Heart left ventricle (tissue), 16 donors: ENCODE measurements around the gene NEMF. TPM values are rescaled to one million over a fixed set of nuclear protein-coding genes. Genes with fewer than 3 reads are reported as not detected.

Experiments
- ATAC-seq, 4 donors: fragments of 200-7000 bp; cut with Tn5 transposase; one replicate each; pipeline ENCODE4 v1.9.1; 2020 to 2022; ENCODE audit warnings: moderate library complexity in 4 of 4, mild to moderate bottlenecking in 3 of 4, moderate number of reproducible peaks in 1 of 4
- DNase-seq, 5 donors: peaks; one replicate each; pipeline ENCODE4 v3.0.0-alpha.2; 2020
- H3K27ac ChIP-seq, 12 donors: fragments of 200-600 bp; sonication (generic) in 4 of 12; one replicate each; pipeline versions ENCODE4 v1.5.0 to v1.8.0; 2016 to 2022; ENCODE audit warnings: mild to moderate bottlenecking in 2 of 12
- H3K27me3 ChIP-seq, 9 donors: fragments of 200-600 bp; sonication (generic) in 2 of 9; one replicate each; pipeline versions ENCODE4 v1.5.1 to v1.8.0; 2016 to 2022; ENCODE audit warnings: mild to moderate bottlenecking in 3 of 9
- H3K36me3 ChIP-seq, 9 donors: fragments of 200-600 bp; sonication (generic) in 2 of 9; one replicate each; pipeline versions ENCODE4 v1.5.0 to v1.8.0; 2018 to 2022; ENCODE audit warnings: mild to moderate bottlenecking in 2 of 9
- H3K4me1 ChIP-seq, 12 donors: fragments of 200-600 bp; sonication (generic) in 4 of 12; one replicate each; pipeline versions ENCODE4 v1.5.0 to v1.8.0; 2016 to 2022; ENCODE audit warnings: mild to moderate bottlenecking in 3 of 12
- H3K4me3 ChIP-seq, 12 donors: fragments of 200-600 bp; sonication (generic) in 4 of 12; one replicate each; pipeline versions ENCODE4 v1.5.0 to v1.8.0; 2017 to 2022; ENCODE audit warnings: mild to moderate bottlenecking in 9 of 12, moderate library complexity in 4 of 12
- H3K9me3 ChIP-seq, 12 donors: fragments of 200-600 bp; sonication (generic) in 4 of 12; one replicate each; pipeline versions ENCODE4 v1.5.0 to v1.8.0; 2016 to 2022; ENCODE audit warnings: mild to moderate bottlenecking in 1 of 12
- POLR2A ChIP-seq, 2 donors: fragments of 450-650 bp; IDR thresholded peaks; one replicate each; pipeline ENCODE4 v1.6.1; 2017; ENCODE audit warnings: antibody characterized with exemption in 2 of 2, mild to moderate bottlenecking in 2 of 2, moderate library complexity in 2 of 2
- WGBS, 4 donors: extraction: QIAGEN DNeasy Blood & Tissue Kit in 2 of 4; methylation state at CpG; one replicate each; pipeline versions ENCODE4 v1.1.5 to v1.1.7; 2013 to 2018; 5-methylcytosine and 5-hydroxymethylcytosine counted together
- intact Hi-C, 10 donors: fragments of 100-400 bp; cut with DNase I; formaldehyde crosslinking; loops; one replicate each; pipeline versions ENCODE4 v1.11.1 to v1.14.2; 2022
- polyA plus RNA-seq, 2 donors: library from polyadenylated mRNA; stranded (reverse); fragments of 200-250 nt; gene quantifications; one replicate each; pipeline ENCODE4 v1.2.3, GENCODE V29; 2013
- total RNA-seq, 9 donors: library from RNA; depleted of rRNA in 2 of 9; stranded (reverse); fragments of >200 nt in 2 of 9; fragmentation: NEBNext Ultra II Directional in 3 of 9; extraction: Animal tissue kit (Norgen Biotek cat#: 25700) in 3 of 9; gene quantifications; one replicate each; pipeline versions ENCODE4 v1.1.0 to v1.2.4, GENCODE V29; 2016 to 2023
- TF ChIP-seq, protein P1 (sequence below), 12 donors: fragments of 200-600 bp; sonication (generic) in 4 of 12; IDR thresholded peaks; one replicate each; pipeline versions ENCODE4 v1.5.0 to v1.8.0; 2018 to 2022; ENCODE audit warnings: antibody characterized with exemption in 12 of 12, mild to moderate bottlenecking in 5 of 12
- donor health status: ischemic (EF 13 %, LVEDD 7.1; RV severe dilation, severe dysfunction).
- donor health status: healthy with polysubstance abuse.
- donor health status: DM: no; HTN: yes; CAD: no.
- donor health status: DM: no; HTN: no; CAD: no.
- donor health status: ischemic (EF 25% LVEDD 6.9; RV normal size, moderate dysfunction).
- donor health status: ischemic (EF 25% LVEDD 5.7; RV mildly dilated, moderate dysfunction).
- donor health status: healthy.
- donor health status: DM: yes; HTN: yes; CAD: no.
- donor health status: ischemic (EF 35%, LVEDD 5.7; RV mildly dilated, moderate dysfunction).
- donor health status: nonischemic (EF 11% LVEDD 7.7; RV severe dilation, severe dysfunction).
- donor health status: DM: yes; HTN: yes; CAD: no.
- donor health status: PGD.
- donor health status: ischemic (EF 29% LVEDD 5.4; RV normal size, mild dysfunction).
- donor health status: nonischemic (EF 23%, LVEDD 6.1; RV moderate dilation, normal function).

Gene NEMF
- total and polyA plus RNA-seq, 11 donors: 26.7 to 69.7 (median 48.3) TPM

DNA sequence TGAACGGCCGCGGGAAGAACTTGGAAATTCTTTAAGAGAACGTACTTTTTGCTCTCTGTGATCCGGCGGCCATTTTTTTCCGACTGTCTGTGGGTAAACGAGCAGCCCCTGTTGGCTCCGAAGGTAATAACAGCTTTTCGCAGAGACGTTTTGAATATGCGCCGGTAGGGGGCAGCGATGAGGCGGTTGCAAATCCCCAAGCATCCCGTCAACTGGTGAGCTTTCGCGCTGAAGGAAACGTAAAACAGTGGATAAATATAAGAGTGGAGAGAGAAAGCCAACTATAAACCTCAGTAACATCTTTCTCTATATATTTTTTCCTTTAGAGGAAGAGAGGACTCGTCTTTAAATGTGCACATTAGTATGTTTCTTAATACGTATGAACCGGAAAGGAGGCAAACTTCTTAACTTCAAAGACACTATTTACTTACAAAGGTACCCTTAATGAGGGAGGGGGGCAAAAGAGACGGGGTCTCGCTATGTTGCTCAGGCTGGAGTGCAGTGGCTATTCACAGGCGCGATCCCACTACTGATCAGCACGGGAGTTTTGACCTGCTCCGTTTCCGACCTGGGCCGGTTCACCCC lies 9.6 kb upstream of the NEMF start:
- DNase-seq (peak; percentile 79 to 87 (median 86)), ATAC-seq (peak; percentile 33 to 60 (median 51))
- 0 to 1% (median 1%) methylated on average over 24 to 28 of the region's 30 CpGs for WGBS, 4 donors
- H3K4me3 ChIP-seq: peak overlapping the region; percentile 26 to 91 (median 70)
- H3K4me1 ChIP-seq: peaks cover 0 to 47% (median 12%) of the 10 kb centered on the region in 12 donors
- intact Hi-C loops: loop anchor here in 5 of 10 donors (1.0 to 10.0 kb wide), 7 partner anchors 143 to 370 kb away; partner anchors contain the start of genes SOS2 (in 1 of the 5) and VCPKMT (in 1 of the 5)
- H3K27me3 ChIP-seq: no peaks in the 10 kb centered on the region
- no peak for TF ChIP-seq POLR2A (IDR thresholded peaks at IDR 0.05)
- TF ChIP-seq, protein P1, sequence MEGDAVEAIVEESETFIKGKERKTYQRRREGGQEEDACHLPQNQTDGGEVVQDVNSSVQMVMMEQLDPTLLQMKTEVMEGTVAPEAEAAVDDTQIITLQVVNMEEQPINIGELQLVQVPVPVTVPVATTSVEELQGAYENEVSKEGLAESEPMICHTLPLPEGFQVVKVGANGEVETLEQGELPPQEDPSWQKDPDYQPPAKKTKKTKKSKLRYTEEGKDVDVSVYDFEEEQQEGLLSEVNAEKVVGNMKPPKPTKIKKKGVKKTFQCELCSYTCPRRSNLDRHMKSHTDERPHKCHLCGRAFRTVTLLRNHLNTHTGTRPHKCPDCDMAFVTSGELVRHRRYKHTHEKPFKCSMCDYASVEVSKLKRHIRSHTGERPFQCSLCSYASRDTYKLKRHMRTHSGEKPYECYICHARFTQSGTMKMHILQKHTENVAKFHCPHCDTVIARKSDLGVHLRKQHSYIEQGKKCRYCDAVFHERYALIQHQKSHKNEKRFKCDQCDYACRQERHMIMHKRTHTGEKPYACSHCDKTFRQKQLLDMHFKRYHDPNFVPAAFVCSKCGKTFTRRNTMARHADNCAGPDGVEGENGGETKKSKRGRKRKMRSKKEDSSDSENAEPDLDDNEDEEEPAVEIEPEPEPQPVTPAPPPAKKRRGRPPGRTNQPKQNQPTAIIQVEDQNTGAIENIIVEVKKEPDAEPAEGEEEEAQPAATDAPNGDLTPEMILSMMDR (IDR thresholded peaks at IDR 0.05): peak; percentile 99 to 100 (median 100)
- H3K27ac ChIP-seq: peak overlapping the region; percentile 97 to 99 (median 98)
- no peaks in the 10 kb centered on the region for H3K36me3 ChIP-seq
- no peaks in the 10 kb centered on the region for H3K9me3 ChIP-seq

DNA sequence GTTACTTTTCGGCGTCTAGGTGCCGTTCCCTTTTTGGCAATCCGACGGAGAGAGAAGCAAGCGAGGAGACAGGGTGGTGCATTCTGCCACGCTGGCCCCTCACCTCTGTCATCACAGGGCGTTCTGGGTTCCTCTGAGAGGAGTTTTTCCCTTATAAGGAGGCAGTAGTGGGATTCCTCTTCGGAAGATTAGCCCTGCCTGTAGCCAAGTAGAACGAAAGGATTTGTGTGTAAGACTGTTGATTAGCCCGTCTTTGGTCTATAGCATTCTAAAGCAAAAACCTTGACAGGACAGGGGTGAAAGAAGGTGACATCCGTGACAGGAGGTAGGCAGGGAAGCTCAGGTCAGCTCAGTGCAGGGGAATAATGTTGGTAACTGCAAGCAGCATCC lies 9.1 kb upstream of the NEMF start:
- DNase-seq (peak; percentile 56 to 72 (median 64)), ATAC-seq (peak; percentile 15 to 45 (median 30))
- 0 to 1% (median 0%) methylated on average over 12 of the region's 12 CpGs for WGBS, 4 donors
- Histone ChIP-seq H3K9me3 (no peaks in the 10 kb centered on the region), H3K27ac (peak overlapping the region; percentile 97 to 99 (median 98)), H3K4me3 (peak overlapping the region; percentile 26 to 91 (median 70)), H3K27me3 (no peaks in the 10 kb centered on the region), H3K36me3 (no peaks in the 10 kb centered on the region), H3K4me1 (peaks cover 0 to 48% (median 12%) of the 10 kb centered on the region in 12 donors)
- peak in 1 of 2 donors; percentile 11 for TF ChIP-seq POLR2A (IDR thresholded peaks at IDR 0.05)
- TF ChIP-seq, protein P1 (IDR thresholded peaks at IDR 0.05): no peak
- intact Hi-C loops: loop anchor here in 5 of 10 donors (1.0 to 10.0 kb wide), 7 partner anchors 143 to 371 kb away; partner anchors contain the start of genes SOS2 (in 1 of the 5) and VCPKMT (in 1 of the 5)

DNA sequence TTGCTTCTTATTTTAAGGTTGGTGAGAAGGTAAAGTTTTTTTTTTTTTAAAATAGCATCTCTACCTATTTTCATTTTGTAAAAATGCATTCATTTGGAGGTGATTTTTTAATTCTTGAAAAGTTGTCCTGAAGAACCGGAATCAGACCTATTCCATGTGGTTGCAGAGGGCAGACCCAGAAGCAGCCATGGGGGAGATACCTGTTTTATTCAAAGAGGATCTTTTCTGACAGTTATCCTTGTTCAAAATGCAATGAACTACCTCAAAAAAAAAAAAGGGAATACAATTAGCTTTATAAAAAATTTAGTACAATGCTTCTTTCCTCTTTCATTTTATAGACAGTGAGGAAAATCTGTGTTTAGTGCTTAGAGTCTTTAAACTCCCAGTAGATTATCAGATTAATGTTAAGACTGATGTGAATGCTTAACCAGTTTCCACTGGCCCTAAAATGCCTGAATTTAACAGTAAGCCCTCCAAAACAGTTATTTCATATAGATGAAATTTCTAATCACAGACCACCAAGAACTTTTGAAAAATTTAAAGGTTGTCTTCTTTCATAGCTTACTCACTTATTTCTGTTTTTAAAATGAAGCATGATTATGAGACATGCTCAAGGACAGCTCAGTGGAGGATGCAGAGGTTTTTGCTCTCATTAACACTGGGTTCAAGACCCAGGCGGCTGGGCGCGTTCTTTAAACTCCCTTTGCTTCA lies 8.6 kb upstream of the NEMF start:
- intact Hi-C loops: loop anchor here in 3 of 10 donors (5.0 to 10.0 kb wide), 4 partner anchors 144 to 371 kb away; partner anchors contain the start of gene SOS2 (in 1 of the 3)
- WGBS, 4 donors: 21 to 28% (median 26%) methylated on average over 4 of the region's 4 CpGs
- no peak for ATAC-seq

More for the DNA sequence above, 8.6 kb upstream of the NEMF start:
- no peaks in the 10 kb centered on the region for H3K27me3 ChIP-seq
- H3K4me1 ChIP-seq: peaks cover 0 to 48% (median 12%) of the 10 kb centered on the region in 12 donors
- TF ChIP-seq POLR2A (IDR thresholded peaks at IDR 0.05): no peak
- TF ChIP-seq, protein P1 (IDR thresholded peaks at IDR 0.05): no peak
- peak overlapping the region; percentile 97 to 99 (median 98) for H3K27ac ChIP-seq
- DNase-seq: no peak
- no peaks in the 10 kb centered on the region for H3K36me3 ChIP-seq
- peak overlapping the region; percentile 26 to 91 (median 70) for H3K4me3 ChIP-seq
- H3K9me3 ChIP-seq: no peaks in the 10 kb centered on the region
